KBM-7 (cell line): ENCODE data around the gene UBE2E2.
"Not testable (repeated sequence)": the region's sequence is repeated elsewhere in the genome, so short reads cannot be mapped to it uniquely, and the experiment has no call there.

ENCODE experiments used
- DNase-seq: peaks from one replicate; pipeline ENCODE4 v3.0.0-alpha.2; 2015
- in situ Hi-C: fragments of 300-500 bp; cut with MboI; formaldehyde crosslinking; loops from 2 replicates; pipeline ENCODE4 v1.14.3; 2020; ENCODE audit warnings: low sequenced_read_pairs, low pct_unique_long_range_greater_than_20kb, mixed read lengths

The UBE2E2 gene

GRCh38 chr3:23312866-23313265, 109.7 kb downstream of the UBE2E2 start:
- in situ Hi-C loops: no loop called here
- no peak for DNase-seq

DNA sequence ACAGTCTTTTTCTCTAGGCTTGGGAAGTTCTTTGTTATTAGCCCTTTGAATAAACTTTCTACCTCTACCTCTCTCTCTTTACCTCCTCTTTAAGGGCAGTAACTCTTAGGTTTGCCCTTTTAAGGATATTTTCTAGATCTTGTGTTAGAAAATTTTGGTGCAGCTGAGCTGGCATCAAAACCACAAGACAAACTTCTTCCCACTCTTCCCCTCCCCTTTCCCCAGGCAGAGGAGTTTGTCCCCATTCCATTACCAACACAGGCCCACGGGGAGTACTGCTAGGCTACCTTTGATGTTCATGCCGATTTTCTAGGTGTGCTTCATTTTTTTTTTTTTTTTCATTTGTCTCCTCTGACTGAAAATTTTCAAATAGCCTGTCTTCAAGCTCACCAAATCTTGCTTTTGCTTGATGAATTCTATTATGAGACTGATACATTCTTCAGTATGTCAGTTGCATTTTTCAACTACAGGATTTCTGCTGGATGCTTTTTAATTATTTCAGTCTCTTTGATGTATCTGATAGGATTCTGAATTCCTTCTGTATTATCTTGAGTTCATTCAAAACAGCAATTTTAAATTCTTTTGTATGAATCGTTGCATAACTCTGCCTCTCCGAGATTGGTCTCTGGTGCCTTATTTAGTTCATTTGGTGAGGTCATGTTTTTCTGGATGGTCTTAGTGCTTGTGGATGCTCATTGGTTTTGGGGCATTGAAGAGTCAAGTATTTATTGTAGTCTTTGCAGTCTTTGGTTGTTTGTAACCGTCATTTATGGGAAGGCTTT, 112.0 kb downstream of the UBE2E2 start:
- in situ Hi-C loops: no loop called here
- DNase-seq: no peak

DNA sequence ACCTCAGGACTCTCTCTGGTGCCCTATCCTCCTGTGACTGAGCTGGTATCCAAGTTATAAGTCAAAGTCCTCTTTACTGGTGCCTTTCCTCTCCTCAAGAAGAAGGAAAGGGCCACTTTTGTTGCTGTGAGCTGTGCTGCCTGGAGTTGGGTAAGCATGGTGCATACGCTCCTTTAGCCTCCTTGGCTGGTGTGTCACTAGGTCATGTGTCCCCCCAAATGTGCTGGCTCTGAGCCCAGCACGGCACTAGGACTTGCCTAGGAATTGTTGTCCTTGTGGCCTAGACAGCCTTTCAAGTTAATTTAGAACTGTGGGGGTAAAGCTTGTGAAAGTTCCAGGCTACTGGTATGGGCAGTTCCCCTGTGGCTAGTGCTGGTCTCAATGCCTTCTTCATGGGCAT, 113.8 kb downstream of the UBE2E2 start:
- in situ Hi-C loops: no loop called here
- no peak for DNase-seq

GRCh38 chr3:23319366-23320312, 116.5 kb downstream of the UBE2E2 start:
- no peak for DNase-seq
- in situ Hi-C loops: no loop called here

GRCh38 chr3:23320586-23321570, 117.8 kb downstream of the UBE2E2 start:
- no peak for DNase-seq
- in situ Hi-C loops: no loop called here

GRCh38 chr3:23324745-23325144, 121.6 kb downstream of the UBE2E2 start:
- in situ Hi-C loops: no loop called here
- DNase-seq: peak; percentile 29

DNA sequence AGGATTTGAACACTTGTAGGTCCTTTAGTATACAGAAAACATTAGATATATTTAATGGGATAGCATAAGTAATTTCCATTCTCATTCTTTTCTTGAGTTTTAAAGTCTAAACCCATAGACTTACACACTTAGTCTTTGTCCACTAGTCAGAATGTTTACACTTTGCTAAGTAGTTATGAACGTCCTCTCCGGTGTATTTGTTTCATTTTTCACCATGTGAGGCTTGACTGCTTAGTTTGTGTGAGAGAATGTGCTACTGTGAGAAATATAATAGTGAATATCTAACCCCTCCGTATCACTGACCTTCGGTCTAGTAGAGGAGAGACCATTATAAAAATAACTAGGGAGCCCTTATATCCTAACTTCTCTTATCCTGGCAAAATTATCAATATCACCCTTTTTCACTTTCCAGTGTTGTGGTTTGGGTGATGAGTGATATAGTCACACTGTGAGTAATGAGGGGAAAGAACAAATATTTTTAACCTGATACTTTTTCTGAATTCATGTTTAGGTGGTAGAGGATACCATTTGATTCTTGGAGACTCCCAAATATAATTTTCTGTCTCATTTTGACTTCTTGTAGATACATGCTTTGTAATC, 122.4 kb downstream of the UBE2E2 start:
- in situ Hi-C loops: no loop called here
- no peak for DNase-seq

GRCh38 chr3:23329471-23330105, 126.5 kb downstream of the UBE2E2 start:
- no peak for DNase-seq
- in situ Hi-C loops: no loop called here

DNA sequence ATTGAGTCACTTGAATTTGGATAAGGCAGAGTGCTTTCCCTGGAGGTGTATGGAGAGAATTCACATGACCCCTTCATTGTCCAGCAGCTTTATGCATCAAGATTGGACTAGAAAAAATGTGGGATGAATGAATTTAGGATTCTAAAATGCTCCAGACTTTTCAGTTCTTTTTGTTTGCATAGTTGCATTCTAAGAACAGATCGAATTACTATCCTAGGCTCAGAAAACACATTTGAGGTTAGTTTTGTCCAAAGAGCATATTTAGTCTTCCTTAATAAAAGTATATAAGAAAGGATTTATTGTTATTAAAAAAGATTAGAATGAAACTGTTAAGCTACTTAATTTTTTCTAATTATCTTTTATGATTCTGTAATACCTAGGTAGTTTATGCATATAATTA, 127.4 kb downstream of the UBE2E2 start:
- in situ Hi-C loops: no loop called here
- no peak for DNase-seq

DNA sequence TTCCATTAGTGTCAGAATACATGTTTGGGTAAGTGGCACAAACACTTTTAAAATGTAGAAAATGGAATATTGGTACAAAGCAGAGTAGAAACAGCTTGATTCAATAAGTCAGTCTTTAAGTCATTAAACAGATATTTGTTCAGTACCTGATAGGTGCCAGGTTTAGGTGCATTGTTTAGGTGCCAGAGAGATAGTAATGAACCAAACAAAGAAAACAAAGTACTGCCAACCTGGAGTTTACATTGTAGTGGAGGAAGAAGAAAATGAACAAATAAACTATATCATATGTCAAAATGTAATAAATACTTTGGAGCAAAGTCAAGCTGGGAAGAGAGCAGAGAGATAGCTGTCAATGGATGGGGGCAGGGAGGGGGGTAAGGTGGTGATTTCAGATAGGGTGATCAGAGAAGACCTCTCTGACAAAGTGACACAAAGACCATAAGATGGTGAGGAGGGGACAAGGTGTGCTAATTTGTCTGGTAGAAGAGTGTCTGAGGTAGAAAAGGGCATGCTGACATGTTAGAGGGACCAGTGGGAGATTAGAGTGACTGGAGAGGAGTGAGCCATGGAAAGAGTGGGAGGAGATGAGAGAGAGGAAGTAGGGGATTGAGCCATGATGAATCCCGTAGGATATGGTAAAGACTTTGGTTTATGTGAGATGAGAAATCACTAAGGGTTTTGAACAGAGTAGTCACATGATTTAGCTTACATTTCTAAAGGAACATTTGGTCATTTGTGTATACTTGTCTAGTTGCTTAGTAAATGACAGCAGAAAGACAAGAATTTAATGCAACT, 128.2 kb downstream of the UBE2E2 start:
- in situ Hi-C loops: no loop called here
- no peak for DNase-seq

- DNase-seq: no peak
- in situ Hi-C loops: no loop called here
Observed at GRCh38 chr3:23333633-23334032, 130.5 kb downstream of the UBE2E2 start.

- DNase-seq, in situ Hi-C loops: not testable (repeated sequence)
Observed at GRCh38 chr3:23336853-23337252, 133.7 kb downstream of the UBE2E2 start.

DNA sequence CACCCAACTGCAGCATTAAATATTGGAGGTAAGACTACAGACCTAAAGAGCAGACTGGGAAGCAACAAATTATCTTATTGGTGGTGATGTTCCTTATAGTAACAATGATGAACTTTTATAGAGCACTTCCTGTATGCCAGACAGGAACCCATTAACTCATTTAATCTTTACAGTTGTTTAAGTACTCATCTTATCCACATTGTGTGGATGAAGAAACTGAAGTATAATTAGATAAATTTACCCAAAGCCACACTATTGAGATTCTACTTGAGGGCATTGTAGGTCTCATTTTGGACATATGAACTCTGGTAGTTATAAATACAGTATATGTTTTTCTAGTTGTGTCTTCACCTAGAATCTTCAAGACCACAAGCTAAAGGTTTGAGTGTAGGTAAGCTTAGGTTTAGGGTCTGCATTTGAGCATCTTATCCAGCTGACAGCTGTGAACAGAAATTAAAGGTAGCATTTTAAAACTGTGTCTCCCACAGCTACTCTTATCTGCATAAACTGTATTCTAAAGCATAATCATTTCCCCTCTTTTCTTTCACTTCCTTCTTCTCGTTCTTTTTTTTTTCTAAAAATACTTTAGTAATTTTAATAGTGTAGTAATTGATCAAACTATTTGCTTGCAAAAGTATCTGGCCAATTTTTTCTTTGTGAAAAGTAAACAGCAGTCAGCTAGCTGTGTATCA, 138.2 kb downstream of the UBE2E2 start:
- in situ Hi-C loops: no loop called here
- DNase-seq: no peak

DNA sequence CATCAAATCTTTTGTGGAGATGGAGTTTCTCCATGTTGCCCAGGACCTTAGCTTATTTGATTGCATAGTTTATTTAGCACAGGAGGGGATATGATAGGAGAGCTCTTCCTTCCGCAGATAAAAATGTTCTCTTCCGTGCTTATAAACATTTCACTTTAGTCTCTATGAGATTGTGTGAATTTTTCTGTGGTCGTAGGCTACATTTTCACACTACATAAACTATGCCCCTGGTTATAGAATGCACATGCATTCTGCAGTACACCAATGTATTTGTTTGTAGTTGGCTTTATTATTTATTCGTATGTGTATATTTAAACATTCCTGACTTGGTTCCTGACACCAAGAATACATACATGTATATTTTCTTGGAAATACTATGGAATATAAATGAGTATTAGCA, 139.2 kb downstream of the UBE2E2 start:
- DNase-seq: no peak
- in situ Hi-C loops: no loop called here

GRCh38 chr3:23343509-23343908, 140.4 kb downstream of the UBE2E2 start:
- DNase-seq: no peak
- in situ Hi-C loops: no loop called here

- in situ Hi-C loops: no loop called here
- no peak for DNase-seq
Observed at GRCh38 chr3:23344886-23345285, 141.8 kb downstream of the UBE2E2 start.

GRCh38 chr3:23349444-23349843, 146.3 kb downstream of the UBE2E2 start:
- in situ Hi-C loops, DNase-seq: not testable (repeated sequence)
